Amniotic epithelial cell (primary cell): ENCODE measurements around the gene SLC25A21.
A peak's percentile ranks its signal among the peaks of the same experiment; 100 is the strongest.
"Not testable (repeated sequence)": the region's sequence is repeated elsewhere in the genome, so short reads cannot be mapped to it uniquely, and the experiment has no call there.

ENCODE experiments used
- DNase-seq: peaks from one replicate; pipeline ENCODE4 v3.0.0-alpha.2; 2010; ENCODE audit warnings: low read depth

SLC25A21 gene

GRCh38 chr14:36863271-36863670 is 309.1 kb downstream of the SLC25A21 start:
- no peak for DNase-seq

GRCh38 chr14:36862237-36862636 is 310.2 kb downstream of the SLC25A21 start:
- not testable (repeated sequence) for DNase-seq

- DNase-seq = no peak
Observed at GRCh38 chr14:36860831-36861230, 311.6 kb downstream of the SLC25A21 start.

- no peak for DNase-seq
Observed at GRCh38 chr14:36859119-36859518, 313.3 kb downstream of the SLC25A21 start.

- DNase-seq = peak; percentile 53
Observed at GRCh38 chr14:36857842-36858445, 314.5 kb downstream of the SLC25A21 start.

GRCh38 chr14:36857136-36857535 is 315.3 kb downstream of the SLC25A21 start:
- DNase-seq = no peak

- no peak for DNase-seq
Observed at GRCh38 chr14:36856095-36856878, 316.1 kb downstream of the SLC25A21 start.

GRCh38 chr14:36855396-36855795 is 317.0 kb downstream of the SLC25A21 start:
- DNase-seq = no peak

GRCh38 chr14:36852981-36853691 is 319.3 kb downstream of the SLC25A21 start:
- DNase-seq = peak; percentile 95

- DNase-seq = no peak
Observed at GRCh38 chr14:36848213-36848612, 324.2 kb downstream of the SLC25A21 start.

GRCh38 chr14:36847366-36847765 is 325.0 kb downstream of the SLC25A21 start:
- no peak for DNase-seq

GRCh38 chr14:36845356-36846012 is 326.9 kb downstream of the SLC25A21 start:
- peak; percentile 19 for DNase-seq

- no peak for DNase-seq
Observed at GRCh38 chr14:36844443-36845195, 327.8 kb downstream of the SLC25A21 start.

GRCh38 chr14:36843410-36843809 is 329.0 kb downstream of the SLC25A21 start:
- DNase-seq = no peak

GRCh38 chr14:36835128-36835527 is 337.3 kb downstream of the SLC25A21 start:
- no peak for DNase-seq

- DNase-seq = no peak
Observed at GRCh38 chr14:36834293-36834692, 338.1 kb downstream of the SLC25A21 start.

- peak; percentile 7 for DNase-seq
Observed at GRCh38 chr14:36829547-36829946, 342.9 kb downstream of the SLC25A21 start.

- no peak for DNase-seq
Observed at GRCh38 chr14:36827861-36828260, 344.5 kb downstream of the SLC25A21 start.

- no peak for DNase-seq
Observed at GRCh38 chr14:36826614-36827013, 345.8 kb downstream of the SLC25A21 start.

- no peak for DNase-seq
Observed at GRCh38 chr14:36824854-36825253, 347.6 kb downstream of the SLC25A21 start.

- no peak for DNase-seq
Observed at GRCh38 chr14:36823651-36824050, 348.8 kb downstream of the SLC25A21 start.

GRCh38 chr14:36822685-36823084 is 349.7 kb downstream of the SLC25A21 start:
- DNase-seq = peak; percentile 38
